ENCODE measurements around the gene BBLN.
"Not testable (repeated sequence)": the region's sequence is repeated elsewhere in the genome, so short reads cannot be mapped to it uniquely, and the experiment has no call there.

The BBLN gene

GRCh38 chr9:128124873-128125579, 35.0 kb upstream of the BBLN start:
- DNase-seq, result peak; percentile 37

- no peak for DNase-seq
Observed at GRCh38 chr9:128125580-128126354, 34.3 kb upstream of the BBLN start.

- DNase-seq, result peak; percentile 84
Observed at GRCh38 chr9:128127568-128127989, 32.5 kb upstream of the BBLN start, which contains the start of gene PTGES2. TSS of gene PTGES2 (minus strand) at chr9:128127729. CDS start at chr9:128127717, 12 bp downstream.

- DNase-seq, result peak; percentile 82
Observed at GRCh38 chr9:128127990-128128835, 31.9 kb upstream of the BBLN start.

GRCh38 chr9:128128836-128129590, 31.1 kb upstream of the BBLN start:
- no peak for DNase-seq

- peak; percentile 58 for DNase-seq
Observed at GRCh38 chr9:128129976-128130590, 30.0 kb upstream of the BBLN start.

- not testable (repeated sequence) for DNase-seq
Observed at GRCh38 chr9:128130651-128131050, 29.4 kb upstream of the BBLN start.

GRCh38 chr9:128131346-128131745, 28.7 kb upstream of the BBLN start:
- DNase-seq, result not testable (repeated sequence)

GRCh38 chr9:128132139-128132538, 27.9 kb upstream of the BBLN start:
- DNase-seq, result not testable (repeated sequence)

- not testable (repeated sequence) for DNase-seq
Observed at GRCh38 chr9:128135561-128135960, 24.5 kb upstream of the BBLN start.

GRCh38 chr9:128136816-128137793, 23.0 kb upstream of the BBLN start:
- no peak for DNase-seq

- DNase-seq, result no peak
Observed at GRCh38 chr9:128138001-128138400, 22.1 kb upstream of the BBLN start.

- no peak for DNase-seq
Observed at GRCh38 chr9:128139621-128140020, 20.4 kb upstream of the BBLN start.

- no peak for DNase-seq
Observed at GRCh38 chr9:128141604-128142003, 18.5 kb upstream of the BBLN start.

- DNase-seq, result no peak
Observed at GRCh38 chr9:128142061-128142460, 18.0 kb upstream of the BBLN start.

GRCh38 chr9:128142596-128142995, 17.5 kb upstream of the BBLN start:
- no peak for DNase-seq

- DNase-seq, result no peak
Observed at GRCh38 chr9:128143525-128144238, 16.4 kb upstream of the BBLN start.

GRCh38 chr9:128144239-128145181, 15.6 kb upstream of the BBLN start:
- DNase-seq, result no peak

GRCh38 chr9:128145536-128145935, 14.5 kb upstream of the BBLN start:
- no peak for DNase-seq
